Astrocyte (in vitro differentiated cells and primary cell): ENCODE measurements around the gene GFPT2.

Source experiments
- EZH2 ChIP-seq: IDR thresholded peaks from 2 replicates; pipeline ENCODE4 v1.6.1; 2012; ENCODE audit warnings: mild to moderate bottlenecking, low read length, inconsistent platforms; ENCODE audit not compliant: insufficient read depth
- TF ChIP-seq, protein P1 (sequence below): IDR thresholded peaks from 2 replicates; pipeline ENCODE4 v1.5.1; 2011; ENCODE audit warnings: low read depth, mild to moderate bottlenecking, inconsistent platforms, low read length, moderate library complexity; ENCODE audit not compliant: insufficient read depth

DNA sequence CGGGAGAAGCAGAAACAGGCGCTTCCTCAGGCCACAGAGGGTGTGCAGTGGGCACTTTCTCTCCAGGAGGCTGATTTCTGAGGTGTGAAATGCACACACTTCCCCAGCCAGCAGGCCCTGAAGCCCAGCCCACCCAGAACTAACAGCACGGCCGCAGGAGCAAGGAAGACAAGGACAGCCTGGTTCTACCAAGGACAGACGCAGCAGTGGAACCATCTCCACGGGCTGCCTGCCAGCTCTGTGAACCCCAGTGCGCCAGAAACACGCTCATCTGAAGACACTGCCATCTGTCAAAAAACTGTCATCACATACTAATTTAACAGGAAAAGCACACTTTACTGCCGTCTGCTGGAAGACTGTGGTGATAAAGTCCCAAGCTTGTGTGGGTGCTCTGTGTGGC lies 102.0 kb downstream of the GFPT2 start:
- TF ChIP-seq, protein P1, sequence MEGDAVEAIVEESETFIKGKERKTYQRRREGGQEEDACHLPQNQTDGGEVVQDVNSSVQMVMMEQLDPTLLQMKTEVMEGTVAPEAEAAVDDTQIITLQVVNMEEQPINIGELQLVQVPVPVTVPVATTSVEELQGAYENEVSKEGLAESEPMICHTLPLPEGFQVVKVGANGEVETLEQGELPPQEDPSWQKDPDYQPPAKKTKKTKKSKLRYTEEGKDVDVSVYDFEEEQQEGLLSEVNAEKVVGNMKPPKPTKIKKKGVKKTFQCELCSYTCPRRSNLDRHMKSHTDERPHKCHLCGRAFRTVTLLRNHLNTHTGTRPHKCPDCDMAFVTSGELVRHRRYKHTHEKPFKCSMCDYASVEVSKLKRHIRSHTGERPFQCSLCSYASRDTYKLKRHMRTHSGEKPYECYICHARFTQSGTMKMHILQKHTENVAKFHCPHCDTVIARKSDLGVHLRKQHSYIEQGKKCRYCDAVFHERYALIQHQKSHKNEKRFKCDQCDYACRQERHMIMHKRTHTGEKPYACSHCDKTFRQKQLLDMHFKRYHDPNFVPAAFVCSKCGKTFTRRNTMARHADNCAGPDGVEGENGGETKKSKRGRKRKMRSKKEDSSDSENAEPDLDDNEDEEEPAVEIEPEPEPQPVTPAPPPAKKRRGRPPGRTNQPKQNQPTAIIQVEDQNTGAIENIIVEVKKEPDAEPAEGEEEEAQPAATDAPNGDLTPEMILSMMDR: no peak
- TF ChIP-seq EZH2: no peak
